GM18502 (cell line): ENCODE data around the gene GRM4.
"Not testable (repeated sequence)": the region's sequence is repeated elsewhere in the genome, so short reads cannot be mapped to it uniquely, and the experiment has no call there.

ENCODE experiments used
- ATAC-seq: cut with Tn5 transposase; IDR thresholded peaks from one replicate; pipeline ENCODE4 v1.9.1; 2021; ENCODE audit warnings: mild to moderate bottlenecking; ENCODE audit not compliant: unreplicated experiment, poor library complexity

Gene GRM4

GRCh38 chr6:34029489-34030280, 116.2 kb downstream of the GRM4 start:
- no peak for ATAC-seq

DNA sequence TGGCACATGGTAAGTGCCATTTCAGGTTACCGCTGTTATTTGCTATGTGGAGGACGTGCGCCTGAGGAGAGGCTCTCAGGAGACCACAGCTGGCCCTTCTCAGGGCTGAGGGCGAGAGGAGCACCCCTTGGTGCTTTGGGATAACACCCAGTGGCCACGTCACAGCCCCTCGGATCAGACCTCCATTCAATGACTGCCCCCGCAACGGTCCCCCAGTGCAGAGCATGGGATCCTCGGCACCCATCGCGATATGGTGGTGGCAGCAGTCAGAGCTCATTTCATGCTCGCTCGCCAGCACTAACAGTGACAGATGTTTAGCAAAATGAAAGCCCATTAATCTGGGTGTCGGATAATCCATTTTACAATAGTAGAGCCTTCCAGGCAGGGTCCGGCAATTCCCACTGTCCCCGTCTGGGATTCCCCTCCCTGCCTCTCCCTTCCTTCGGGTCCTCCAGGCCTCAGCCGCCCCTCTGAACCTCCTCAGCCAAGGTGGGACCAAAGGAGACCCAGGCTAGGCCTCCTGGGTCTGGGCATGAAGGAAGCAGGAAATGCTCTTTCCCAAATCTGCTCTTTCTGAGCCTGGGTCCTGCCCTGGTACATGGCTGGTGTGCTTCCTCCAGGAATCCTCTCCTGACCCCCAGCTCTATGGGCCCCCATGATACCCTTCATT, 117.1 kb downstream of the GRM4 start:
- no peak for ATAC-seq

- no peak for ATAC-seq
Observed at GRCh38 chr6:34027939-34028441, 117.9 kb downstream of the GRM4 start.

DNA sequence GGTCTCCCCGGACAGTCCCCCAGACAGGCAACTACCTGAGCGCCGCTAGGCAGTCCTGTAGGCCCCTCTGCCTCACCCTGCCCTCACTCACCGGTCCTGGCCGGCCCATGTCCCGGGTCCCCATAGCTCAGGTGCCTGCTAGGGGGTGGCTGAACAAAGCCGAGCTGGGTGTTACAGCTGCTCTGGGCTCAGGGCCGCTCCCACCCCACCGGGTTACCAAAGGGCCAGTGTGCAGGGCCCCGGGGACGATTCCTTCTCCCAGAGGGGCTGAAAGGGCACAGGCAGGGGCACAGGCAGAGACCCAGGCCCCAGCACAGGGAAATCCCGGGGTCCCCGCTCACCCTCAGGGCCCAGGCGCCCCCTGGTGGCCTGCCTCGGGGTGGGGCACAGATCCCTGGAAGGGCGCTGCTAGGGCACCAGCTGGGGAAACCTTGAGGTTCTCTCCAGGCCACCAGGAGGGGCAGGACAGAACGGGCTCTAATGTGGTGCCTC, 118.4 kb downstream of the GRM4 start:
- no peak for ATAC-seq

GRCh38 chr6:34025861-34026260, 120.0 kb downstream of the GRM4 start:
- ATAC-seq = no peak

- ATAC-seq = no peak
Observed at GRCh38 chr6:34025112-34025807, 120.6 kb downstream of the GRM4 start.

DNA sequence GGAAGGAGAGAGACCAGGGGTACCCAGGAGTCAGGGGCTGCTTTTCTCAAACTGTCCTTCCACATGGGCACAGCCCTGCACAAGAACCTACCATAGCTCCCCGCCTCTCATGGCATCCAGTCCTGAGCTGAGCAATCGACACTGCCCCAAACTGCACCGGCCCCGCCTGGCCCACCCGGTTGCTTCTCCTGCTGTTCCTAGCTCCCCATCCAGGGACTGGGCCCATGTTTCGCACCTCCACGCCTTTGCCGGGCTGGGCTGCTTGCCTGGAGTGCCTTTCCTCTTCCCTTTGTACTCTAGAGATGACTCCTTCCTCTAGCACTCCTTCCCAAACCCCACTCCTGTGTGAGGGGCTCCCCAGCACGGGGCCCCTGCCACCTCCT, 123.0 kb downstream of the GRM4 start:
- ATAC-seq = no peak

DNA sequence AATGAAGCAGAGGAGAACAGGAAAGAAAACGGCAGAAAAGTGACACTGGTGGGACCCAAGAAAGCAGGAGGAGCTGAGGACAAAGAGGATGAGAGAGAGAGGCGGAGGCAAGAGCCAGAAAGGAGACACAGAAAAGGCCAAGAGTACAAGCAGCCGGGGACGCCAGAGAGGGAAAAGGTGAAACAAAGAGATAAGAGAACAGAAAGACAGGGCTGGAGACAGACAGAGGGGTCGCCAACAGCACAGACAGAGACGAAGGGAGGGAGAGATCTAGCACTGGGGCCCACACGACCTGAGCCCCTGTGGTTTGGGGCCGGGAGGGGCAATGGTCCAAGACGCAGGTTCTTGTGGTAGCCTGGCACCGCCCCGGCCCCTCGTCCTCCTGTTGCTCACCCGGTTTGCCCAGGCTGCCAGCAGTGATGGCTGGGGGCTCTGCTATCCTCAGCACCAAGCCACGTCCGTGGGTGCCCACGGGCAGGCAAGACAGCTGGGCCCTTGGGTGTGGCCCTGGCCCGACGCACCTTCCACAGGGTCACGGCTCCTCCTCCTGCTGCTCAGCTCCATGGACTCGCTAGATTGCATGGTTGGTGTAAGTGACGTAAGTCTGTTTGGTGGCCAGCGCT, 123.5 kb downstream of the GRM4 start:
- no peak for ATAC-seq

GRCh38 chr6:34021554-34022190, 124.2 kb downstream of the GRM4 start:
- ATAC-seq = no peak

DNA sequence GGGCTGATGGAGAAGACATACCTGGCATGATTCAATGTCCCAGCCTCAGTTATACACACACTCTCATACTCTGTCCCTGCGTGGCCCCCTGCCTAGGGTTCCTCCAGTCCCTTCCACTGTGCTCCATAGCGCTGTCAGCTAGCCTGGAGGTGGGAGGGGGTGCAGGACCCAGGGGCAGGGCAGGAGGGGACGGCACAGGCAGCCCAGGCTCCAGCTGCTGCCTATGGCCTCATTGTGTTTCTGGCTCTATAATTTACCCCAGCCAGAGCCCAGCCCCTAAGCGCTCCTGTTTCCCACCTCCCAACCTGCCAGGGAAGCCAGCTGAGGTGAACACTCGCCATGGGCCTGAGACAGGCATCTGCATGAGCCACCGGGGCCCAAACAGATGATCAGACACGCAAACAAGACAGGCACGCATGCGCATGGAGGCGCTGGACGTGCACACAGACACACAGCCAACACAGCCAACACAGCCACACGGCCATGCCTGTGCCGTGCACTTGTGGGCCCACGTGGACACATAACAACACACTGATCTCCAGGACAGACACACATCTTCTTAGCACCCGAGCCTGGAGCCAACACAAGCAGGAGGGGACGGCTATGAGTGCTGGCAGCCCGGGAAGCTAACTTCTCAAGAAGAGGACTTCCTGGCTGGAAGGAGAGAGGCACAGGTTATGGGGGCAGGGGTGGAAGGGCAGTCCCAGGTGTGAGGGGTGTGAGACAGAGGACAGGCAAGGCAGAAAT, 124.9 kb downstream of the GRM4 start:
- ATAC-seq = no peak

- no peak for ATAC-seq
Observed at GRCh38 chr6:34020278-34020677, 125.6 kb downstream of the GRM4 start.

- ATAC-seq = no peak
Observed at GRCh38 chr6:34018961-34019606, 126.8 kb downstream of the GRM4 start.

DNA sequence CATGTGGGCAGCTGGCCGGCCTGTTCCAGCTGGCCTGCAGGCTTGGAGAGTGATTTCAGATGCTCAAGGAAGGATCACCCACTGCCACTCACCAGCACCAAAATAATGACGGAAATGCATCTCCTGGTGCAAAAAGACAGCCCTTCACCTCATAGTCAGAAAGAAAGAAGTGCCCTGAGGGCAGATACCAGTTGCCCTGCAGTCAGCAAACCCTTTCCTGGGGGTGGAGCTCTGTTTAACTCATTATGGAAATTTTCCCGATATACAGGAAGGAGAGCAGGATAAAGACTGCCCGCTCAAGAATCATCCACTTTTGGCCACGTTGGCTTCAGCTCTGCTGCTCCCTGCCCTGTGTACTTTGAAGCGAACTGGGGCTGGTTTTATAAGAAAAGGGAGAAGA, 127.9 kb downstream of the GRM4 start:
- ATAC-seq = no peak

DNA sequence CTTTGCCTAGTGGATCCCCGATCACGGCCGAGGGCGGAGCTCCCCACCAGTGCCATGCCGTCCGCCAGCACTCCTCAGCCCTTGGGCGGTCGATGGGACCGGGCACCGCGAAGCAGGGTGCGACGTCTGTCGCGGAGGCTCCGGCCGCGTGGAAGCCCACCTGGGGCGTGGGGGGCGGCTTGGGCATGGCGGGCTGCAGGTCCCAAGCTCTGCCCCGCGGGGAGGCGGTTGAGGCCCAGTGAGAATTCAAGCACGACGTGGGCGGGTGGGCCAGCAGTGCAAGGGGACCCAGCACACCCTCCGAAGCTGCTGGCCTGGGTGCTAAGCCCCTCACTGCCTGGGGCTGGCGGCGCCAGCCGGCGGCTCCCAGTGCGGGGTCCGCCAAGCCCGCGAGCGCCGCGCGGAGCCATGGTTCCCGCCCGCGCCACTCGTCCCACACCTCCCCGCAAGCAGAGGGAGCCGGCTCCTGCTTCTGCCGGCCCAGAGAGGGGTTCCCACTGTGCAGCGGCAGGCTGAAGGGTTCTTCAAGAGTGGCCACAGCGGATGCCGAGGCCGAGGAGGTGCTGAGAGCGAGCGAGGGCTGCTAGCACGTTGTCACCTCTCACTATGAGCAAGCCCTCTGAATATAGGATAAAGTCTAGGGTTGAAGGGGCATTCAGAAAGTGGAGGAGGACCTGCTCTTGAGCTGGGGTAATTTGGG, 128.6 kb downstream of the GRM4 start:
- ATAC-seq = no peak

DNA sequence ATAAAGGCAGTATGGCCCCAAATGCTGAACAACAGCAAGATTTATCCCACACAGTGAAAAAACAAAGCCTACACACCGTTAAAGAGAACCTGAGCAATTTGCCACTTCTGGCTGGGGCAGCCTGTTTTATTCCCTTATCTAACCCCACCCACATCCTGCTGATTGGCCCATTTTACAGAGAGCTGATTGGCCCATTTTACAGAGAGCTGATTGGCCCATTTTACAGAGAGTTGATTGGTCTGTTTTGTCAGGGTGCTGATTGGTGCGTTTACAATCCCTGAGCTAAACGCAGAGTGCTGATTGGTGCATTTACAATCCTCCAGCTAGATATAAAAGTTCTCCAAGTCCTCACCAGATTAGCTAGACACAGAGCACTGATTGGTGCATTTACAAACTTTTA, 129.3 kb downstream of the GRM4 start:
- ATAC-seq = not testable (repeated sequence)

GRCh38 chr6:34015586-34015985, 130.3 kb downstream of the GRM4 start:
- ATAC-seq = no peak

- no peak for ATAC-seq
Observed at GRCh38 chr6:34011264-34011663, 134.6 kb downstream of the GRM4 start.

- no peak for ATAC-seq
Observed at GRCh38 chr6:34005901-34006531, 139.9 kb downstream of the GRM4 start.
